Measurements from ENCODE around the gene UBE2E2.

UBE2E2 gene

GRCh38 chr3:23440416-23441294 is 237.5 kb downstream of the UBE2E2 start:
- no peak for DNase-seq (ENCODE audit: low read depth in 2 of 2)

DNA sequence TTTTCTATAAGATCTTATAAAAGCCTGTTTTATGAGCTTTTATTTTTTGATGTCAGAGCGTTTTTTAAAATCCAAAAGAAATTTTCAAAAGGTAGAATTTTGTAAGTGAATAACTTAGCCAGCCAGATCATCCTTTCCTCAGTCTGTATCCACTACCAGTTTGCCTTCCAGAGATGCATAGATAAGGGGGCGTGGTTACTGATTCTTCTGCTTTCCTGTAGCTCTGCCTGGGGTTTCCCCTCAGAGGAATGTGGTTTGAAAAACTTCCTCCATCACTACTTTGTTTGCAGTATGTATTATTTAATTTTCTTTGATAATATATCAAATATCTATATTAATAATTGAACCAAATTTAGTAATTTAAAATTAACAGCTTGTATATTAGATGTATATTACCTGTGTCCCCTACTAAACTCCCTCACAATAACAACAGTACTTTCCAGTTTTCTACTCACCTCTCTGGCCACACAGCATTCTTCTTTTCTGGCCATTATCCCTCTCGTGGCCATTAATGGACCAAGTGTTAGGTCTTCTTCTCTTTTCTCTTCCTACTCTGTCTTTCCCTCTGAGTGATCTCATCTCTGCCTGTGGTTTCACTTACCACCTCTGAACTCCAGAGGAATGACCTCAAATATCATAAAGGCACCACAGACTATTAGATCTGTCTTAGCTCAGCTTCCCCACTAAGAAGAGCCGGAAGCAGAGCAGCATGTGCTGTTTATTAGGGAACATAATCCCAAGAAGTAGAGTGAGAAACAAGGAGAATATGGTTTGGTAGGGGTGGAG is 239.7 kb downstream of the UBE2E2 start:
- no peak for DNase-seq (ENCODE audit: low read depth in 2 of 2)

DNA sequence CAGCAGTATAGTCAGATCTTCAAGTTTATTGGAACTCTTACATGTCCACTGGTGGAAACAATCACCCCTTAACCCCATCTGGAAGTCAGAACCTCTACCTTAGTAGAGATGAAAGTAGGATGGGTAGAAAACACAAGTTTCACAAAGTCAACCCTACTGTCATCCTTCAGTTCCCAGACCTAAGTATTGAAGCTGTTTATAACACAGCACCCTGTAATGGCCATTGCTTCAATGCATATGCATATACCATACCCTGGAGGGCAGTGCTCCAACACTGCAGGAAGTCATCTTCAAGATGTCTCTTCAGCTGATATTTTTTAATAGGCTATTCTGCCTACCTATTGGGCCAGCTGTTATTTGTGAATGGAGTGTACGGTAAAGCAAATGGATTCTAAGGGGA is 241.3 kb downstream of the UBE2E2 start:
- no peak for DNase-seq (ENCODE audit: low read depth in 2 of 2)

- no peak for DNase-seq (ENCODE audit: low read depth in 2 of 2)
Measured at GRCh38 chr3:23446301-23446700, 243.2 kb downstream of the UBE2E2 start.

- DNase-seq (ENCODE audit: low read depth in 2 of 2) = no peak
Measured at GRCh38 chr3:23448998-23449537, 245.9 kb downstream of the UBE2E2 start.

DNA sequence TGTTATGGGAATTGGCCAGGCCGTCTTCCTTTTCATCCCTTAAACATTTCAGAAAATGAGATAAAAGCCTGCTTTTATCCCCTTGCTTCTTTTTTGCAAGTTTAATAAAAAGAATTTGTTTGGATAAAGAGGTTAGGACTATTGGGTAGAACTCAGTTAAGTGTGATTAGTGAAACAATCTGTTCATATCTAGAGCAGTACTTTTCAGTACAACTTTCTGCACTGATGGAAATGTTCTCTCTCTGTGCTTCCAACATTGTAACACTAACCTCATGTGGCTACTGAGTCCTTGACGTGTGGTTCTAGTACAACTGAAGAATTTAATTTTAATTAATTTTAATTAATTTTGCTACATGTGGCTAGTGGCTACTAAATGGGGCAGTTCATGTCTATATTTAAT is 246.9 kb downstream of the UBE2E2 start:
- no peak for DNase-seq (ENCODE audit: low read depth in 2 of 2)

DNA sequence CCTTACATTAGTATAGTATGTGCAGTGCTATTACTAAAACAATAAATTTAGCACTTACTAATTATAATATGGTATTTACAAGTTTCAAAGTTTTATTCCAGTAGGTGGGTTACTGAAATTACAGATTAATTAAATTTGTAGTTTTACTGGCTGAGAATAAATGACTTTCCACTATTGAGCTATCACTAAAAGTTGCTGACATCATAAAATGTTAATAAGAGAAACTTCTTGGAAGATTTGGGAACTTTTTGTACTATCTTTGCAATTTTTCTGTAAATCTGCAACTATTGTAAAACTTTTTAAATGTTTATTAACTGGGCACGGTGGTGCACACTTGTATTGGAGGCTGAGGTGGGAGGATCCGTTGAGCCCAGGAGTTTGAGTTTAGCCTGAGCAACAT is 247.7 kb downstream of the UBE2E2 start:
- no peak for DNase-seq (ENCODE audit: low read depth in 2 of 2)

GRCh38 chr3:23452408-23452807 is 249.3 kb downstream of the UBE2E2 start:
- no peak for DNase-seq (ENCODE audit: low read depth in 2 of 2)

DNA sequence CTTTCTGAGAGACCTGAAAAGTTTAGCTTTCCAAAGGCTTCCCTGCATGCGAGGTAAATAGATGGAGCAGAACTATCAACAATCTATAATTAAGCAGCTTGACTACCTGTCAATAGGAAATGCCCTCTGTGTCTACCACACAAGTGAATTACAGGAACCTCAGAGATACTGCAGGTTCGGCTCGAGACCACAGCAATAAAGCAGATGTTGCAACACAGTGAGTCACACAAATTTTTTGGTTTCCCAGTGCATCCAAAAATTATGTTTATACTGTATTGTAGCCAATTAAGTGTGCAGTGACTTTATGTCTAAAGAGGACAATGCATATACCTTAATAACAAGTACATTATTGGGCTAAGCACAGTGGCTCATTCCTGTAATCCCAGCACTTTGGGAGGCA is 252.0 kb downstream of the UBE2E2 start:
- no peak for DNase-seq (ENCODE audit: low read depth in 2 of 2)

GRCh38 chr3:23455775-23456174 is 252.6 kb downstream of the UBE2E2 start:
- DNase-seq (ENCODE audit: low read depth in 2 of 2) = no peak

- DNase-seq (ENCODE audit: low read depth in 2 of 2) = no peak
Measured at GRCh38 chr3:23457697-23458096, 254.6 kb downstream of the UBE2E2 start.

DNA sequence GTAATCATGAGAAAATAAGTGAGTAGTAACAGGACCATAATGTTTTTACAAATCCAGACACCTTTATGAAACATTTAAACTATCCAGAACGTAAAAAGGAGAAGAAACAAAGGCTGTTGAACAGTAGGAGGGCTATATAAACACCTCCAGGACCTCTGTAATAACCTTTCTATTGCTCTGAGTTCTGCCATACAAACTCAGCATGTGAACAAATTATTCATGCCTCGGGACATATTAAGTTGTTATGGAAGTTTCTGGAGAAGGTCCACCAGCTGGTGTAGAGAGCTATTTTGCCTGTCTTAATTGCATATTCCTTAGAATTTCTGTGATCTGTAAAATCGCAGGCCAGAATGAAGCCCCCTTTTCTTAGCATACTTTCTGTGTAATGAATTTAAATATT is 256.3 kb downstream of the UBE2E2 start:
- DNase-seq (ENCODE audit: low read depth in 2 of 2) = no peak

GRCh38 chr3:23459889-23460546 is 256.9 kb downstream of the UBE2E2 start:
- no peak for DNase-seq (ENCODE audit: low read depth in 2 of 2)

DNA sequence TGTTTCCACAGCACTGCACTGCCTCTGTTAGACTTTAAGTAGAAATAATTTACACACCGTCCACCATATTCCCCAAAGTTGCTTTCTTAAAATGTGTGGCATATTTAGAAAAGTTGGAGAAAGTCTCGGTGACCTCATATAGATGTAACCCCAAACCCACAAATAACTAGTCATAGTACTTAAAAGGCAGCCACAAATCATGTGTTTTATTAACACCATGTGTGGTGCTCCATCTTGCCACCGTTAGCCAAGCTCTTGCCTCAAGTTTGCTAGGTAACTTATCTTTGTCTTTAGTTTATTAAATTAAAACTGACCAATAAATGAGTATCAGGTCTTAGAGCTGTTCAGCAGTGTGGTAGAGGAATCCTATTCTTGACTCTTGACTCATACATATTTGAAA is 257.9 kb downstream of the UBE2E2 start:
- DNase-seq (ENCODE audit: low read depth in 2 of 2) = no peak

GRCh38 chr3:23463791-23464190 is 260.7 kb downstream of the UBE2E2 start:
- no peak for DNase-seq (ENCODE audit: low read depth in 2 of 2)

DNA sequence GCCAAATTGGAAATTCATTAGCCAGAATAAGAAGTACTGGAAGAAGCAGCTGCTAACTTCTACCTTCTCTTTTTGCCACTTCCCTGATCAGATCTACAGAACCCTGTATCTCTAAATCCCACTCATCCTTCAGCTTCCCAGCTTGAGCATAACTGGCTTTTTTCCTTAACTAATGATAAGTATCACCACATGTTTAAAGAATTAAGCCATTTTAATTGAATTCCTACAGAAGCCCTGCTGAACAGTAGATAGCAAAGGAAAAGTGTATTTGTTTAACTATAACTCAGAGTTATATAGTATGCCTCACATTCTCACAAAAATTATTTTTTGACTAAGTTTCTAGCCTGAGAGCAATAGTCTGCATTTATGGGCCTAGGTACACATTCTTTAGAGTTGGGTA is 262.4 kb downstream of the UBE2E2 start:
- DNase-seq (ENCODE audit: low read depth in 2 of 2) = no peak

DNA sequence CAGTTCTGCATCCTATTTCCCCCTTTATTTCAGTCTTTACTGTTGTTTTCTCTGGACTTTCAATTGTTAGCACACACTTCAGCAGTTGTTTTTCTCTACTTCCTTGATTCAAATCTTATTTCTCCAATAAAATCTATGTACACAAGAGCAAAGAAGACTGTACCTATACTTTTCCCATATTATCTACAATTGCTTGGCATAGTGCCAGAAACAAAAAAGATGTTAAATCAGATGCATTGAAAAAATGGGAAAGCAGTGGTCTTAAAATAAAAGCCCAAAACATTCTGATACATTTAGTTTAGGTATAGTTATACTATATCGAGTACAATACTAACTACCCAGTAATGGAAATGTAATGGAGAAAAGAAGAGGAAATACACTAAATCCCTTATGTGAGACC is 265.1 kb downstream of the UBE2E2 start:
- DNase-seq (ENCODE audit: low read depth in 2 of 2) = no peak

DNA sequence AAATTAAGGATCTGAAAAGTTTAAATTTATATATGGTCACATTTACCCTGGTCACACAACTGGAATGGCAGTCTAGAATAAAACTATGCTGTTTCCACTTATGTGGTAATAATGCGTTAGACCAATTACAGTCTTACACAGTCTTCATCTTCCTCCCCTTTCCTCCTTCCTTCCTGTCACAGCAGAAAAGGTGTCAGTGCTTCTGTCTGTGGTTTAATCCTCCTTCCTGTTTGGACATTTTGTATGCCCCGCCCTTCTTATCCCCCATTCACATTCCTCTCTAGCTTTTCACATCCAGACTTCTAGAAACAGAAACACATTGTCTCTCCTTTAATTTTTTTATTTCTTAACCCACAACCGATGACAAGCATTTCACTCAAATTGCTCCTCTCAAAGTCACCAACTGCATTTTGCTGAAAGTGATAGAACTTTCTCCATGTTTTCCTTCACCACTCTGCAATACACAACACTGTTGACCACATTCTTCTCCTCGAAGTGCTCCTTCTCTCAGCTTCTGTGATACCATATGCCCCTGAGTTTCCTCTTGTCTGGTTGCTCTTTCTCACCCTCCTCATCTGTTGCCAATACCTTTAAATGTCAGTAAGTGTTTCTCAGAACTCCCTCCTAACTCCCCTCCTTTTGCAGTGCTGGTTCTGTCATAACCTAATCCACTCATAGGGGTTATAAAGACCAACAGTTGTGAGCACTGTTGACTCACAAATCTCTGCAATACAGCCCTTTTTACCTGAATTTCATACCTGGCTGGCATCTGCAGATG is 271.6 kb downstream of the UBE2E2 start:
- DNase-seq (ENCODE audit: low read depth in 2 of 2) = no peak

DNA sequence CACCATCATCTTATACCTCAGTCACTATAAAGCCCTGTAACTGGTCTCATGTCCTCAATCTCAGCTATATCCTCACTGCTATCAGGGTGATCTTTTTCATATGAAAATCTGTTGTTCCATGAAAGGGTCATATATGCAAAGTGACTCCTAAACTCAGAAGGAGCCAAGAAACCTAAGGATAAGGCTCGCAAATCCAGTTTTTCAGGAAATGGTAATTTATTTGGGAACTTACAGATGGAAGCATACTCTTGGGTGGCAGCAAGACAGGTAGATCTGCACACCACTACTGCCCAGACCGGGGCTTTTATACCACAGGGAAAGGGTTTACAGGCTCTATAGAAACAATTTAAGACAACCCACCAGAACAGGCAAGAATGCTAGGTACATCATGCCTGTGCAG is 272.3 kb downstream of the UBE2E2 start:
- DNase-seq (ENCODE audit: low read depth in 2 of 2) = no peak

DNA sequence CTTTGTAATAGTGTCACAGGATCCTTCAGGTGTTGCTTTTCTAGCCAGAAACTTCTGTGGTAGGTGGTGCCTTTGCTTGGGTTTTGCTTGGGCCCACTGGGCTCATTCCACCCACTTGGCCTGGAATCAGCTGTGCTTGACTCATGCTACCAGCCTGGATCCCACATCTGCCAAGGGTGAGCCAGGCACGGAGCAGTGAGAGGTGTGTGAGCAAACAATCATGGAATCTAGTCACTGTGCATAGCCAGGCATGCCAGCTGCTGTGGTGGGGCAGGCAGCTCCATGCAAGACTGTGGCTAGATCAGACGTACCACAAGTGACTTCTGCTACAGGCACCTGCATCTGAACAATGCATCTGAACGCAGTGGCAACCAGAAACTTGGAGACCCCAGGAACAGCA is 275.9 kb downstream of the UBE2E2 start:
- DNase-seq (ENCODE audit: low read depth in 2 of 2) = no peak

DNA sequence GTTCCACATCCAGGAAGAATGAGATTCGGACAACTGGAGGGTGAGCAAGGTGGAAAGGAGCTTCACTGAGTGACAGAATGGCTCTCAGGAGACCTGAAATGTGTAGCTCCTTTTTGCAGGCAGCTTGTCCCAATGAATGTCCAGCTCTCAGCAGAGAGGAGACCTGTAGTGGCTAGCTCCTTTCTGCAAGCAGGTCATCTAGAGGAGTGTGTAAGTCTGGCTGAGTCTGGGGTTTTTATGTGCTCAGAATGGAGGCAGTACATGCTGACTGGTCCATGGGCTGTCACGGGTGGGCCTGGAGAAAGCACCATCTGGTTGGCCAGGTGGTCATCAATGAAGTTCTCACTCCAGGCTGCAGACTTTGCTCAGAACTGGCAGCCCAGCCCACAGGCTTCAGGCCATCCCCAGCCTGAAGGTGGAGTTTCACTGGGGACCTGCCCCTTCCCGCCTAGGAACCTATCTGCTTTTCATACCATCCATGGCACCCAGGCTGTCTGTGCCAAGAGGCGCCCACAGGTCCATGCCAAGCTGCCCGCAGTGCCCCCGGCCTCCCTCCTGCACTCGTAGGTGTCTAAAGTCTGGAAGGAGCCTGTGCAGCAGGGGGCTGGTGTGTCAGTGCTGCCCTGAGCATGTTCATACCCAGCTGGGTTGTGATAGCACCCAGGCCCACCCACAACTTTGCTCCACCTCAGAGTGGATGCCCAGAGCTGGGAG is 276.6 kb downstream of the UBE2E2 start:
- DNase-seq (ENCODE audit: low read depth in 2 of 2) = no peak
